HFFc6 (cell line): ENCODE results near the gene TAF6L. TPM values are rescaled to one million over a fixed set of nuclear protein-coding genes. Genes with fewer than 3 reads are reported as not detected.
"Not testable (repeated sequence)": the region's sequence is repeated elsewhere in the genome, so short reads cannot be mapped to it uniquely, and the experiment has no call there.

ENCODE experiments used
- DNase-seq: peaks from one replicate; pipeline ENCODE4 v3.0.0-alpha.2; 2018
- H3K27ac Mint-ChIP-seq: 2 replicates; pipeline ENCODE4 v1.8.0; 2020; ENCODE audit warnings: mild to moderate bottlenecking, mixed read lengths
- H3K27me3 Mint-ChIP-seq: 2 replicates; pipeline ENCODE4 v1.8.0; 2021; ENCODE audit warnings: mild to moderate bottlenecking, moderate library complexity, mixed read lengths; ENCODE audit not compliant: insufficient read depth
- H3K36me3 Mint-ChIP-seq: 2 replicates; pipeline ENCODE4 v1.8.0; 2021; ENCODE audit warnings: low read depth, mixed read lengths
- H3K4me1 Mint-ChIP-seq: 2 replicates; pipeline ENCODE4 v1.8.0; 2020; ENCODE audit warnings: low read depth, mixed read lengths
- H3K4me3 Mint-ChIP-seq: 2 replicates; pipeline ENCODE4 v1.8.0; 2020; ENCODE audit warnings: mild to moderate bottlenecking, moderate library complexity, mixed read lengths
- H3K9me3 Mint-ChIP-seq: 2 replicates; pipeline ENCODE4 v1.8.0; 2020; ENCODE audit warnings: mild to moderate bottlenecking, mixed read lengths
- CTCF ChIP-seq: fragments of 200-600 bp; sonication (generic); IDR thresholded peaks from 2 replicates; pipeline ENCODE4 v1.5.0; 2021; ENCODE audit warnings: antibody characterized with exemption, mild to moderate bottlenecking
- total RNA-seq, 6 experiments: library from RNA; stranded (reverse); fragmentation: NEBNext Ultra II Directional; extraction: Animal tissue kit (Norgen Biotek cat#: 25700); gene quantifications; 2 replicates in 1 of 6; 3 replicates in 5 of 6; pipeline ENCODE4 v1.2.3, GENCODE V29; 2021

The TAF6L gene
- total RNA-seq, 6 experiments from 2014 or later = 9.9 to 12.7 (median 10.6) TPM

GRCh38 chr11:62737196-62737595, 34.0 kb upstream of the TAF6L start:
- H3K36me3 Mint-ChIP-seq = peaks cover 17% of the 10 kb centered on the region
- peaks cover 7% of the 10 kb centered on the region; the same call in 1 of the 2 replicates for H3K4me1 Mint-ChIP-seq
- no peak overlapping the region for H3K4me3 Mint-ChIP-seq
- no peak for DNase-seq
- TF ChIP-seq CTCF = no peak
- no peak overlapping the region for H3K27ac Mint-ChIP-seq
- peaks cover 2% of the 10 kb centered on the region; the same call in 1 of the 2 replicates for H3K27me3 Mint-ChIP-seq
- H3K9me3 Mint-ChIP-seq = no peaks in the 10 kb centered on the region

GRCh38 chr11:62747475-62748160, 23.6 kb upstream of the TAF6L start:
- no peak for DNase-seq
- H3K4me3 Mint-ChIP-seq = no peak overlapping the region
- peaks cover 10% of the 10 kb centered on the region; the same call in 1 of the 2 replicates for H3K36me3 Mint-ChIP-seq
- H3K27me3 Mint-ChIP-seq = no peaks in the 10 kb centered on the region
- H3K4me1 Mint-ChIP-seq = no peaks in the 10 kb centered on the region
- no peak overlapping the region for H3K27ac Mint-ChIP-seq
- no peaks in the 10 kb centered on the region for H3K9me3 Mint-ChIP-seq
- TF ChIP-seq CTCF = no peak

GRCh38 chr11:62749931-62750330, 21.3 kb upstream of the TAF6L start:
- not testable (repeated sequence) for H3K4me1 Mint-ChIP-seq, H3K9me3 Mint-ChIP-seq, H3K36me3 Mint-ChIP-seq, H3K4me3 Mint-ChIP-seq, H3K27me3 Mint-ChIP-seq, H3K27ac Mint-ChIP-seq, DNase-seq

GRCh38 chr11:62752177-62752785, 18.9 kb upstream of the TAF6L start:
- Mint-ChIP-seq H3K27ac (no peak overlapping the region), H3K4me1 (peaks cover 5% of the 10 kb centered on the region; the same call in 1 of the 2 replicates), H3K27me3 (peaks cover 6% of the 10 kb centered on the region), H3K36me3 (peaks cover 10% of the 10 kb centered on the region; the same call in 1 of the 2 replicates), H3K9me3 (no peaks in the 10 kb centered on the region), H3K4me3 (no peak overlapping the region; the same call in 1 of the 2 replicates)
- no peak for TF ChIP-seq CTCF
- DNase-seq = no peak

GRCh38 chr11:62752994-62753735, 18.0 kb upstream of the TAF6L start:
- H3K9me3 Mint-ChIP-seq = no peaks in the 10 kb centered on the region
- no peak for DNase-seq
- H3K27ac Mint-ChIP-seq = peak overlapping the region; percentile 98; the same call in 1 of the 2 replicates
- no peak for TF ChIP-seq CTCF
- peaks cover 10% of the 10 kb centered on the region; the same call in 1 of the 2 replicates for H3K36me3 Mint-ChIP-seq
- H3K4me3 Mint-ChIP-seq = peak overlapping the region; percentile 99
- peaks cover 6% of the 10 kb centered on the region for H3K27me3 Mint-ChIP-seq
- peaks cover 5% of the 10 kb centered on the region; the same call in 1 of the 2 replicates for H3K4me1 Mint-ChIP-seq
